Left renal cortex interstitium (tissue), 4 donors: ENCODE data around the gene NKX1-1. TPM values are rescaled to one million over a fixed set of nuclear protein-coding genes. Genes with fewer than 3 reads are reported as not detected.
"Not testable (repeated sequence)": the region's sequence is repeated elsewhere in the genome, so short reads cannot be mapped to it uniquely, and the experiment has no call there.

ENCODE experiments used
- DNase-seq, 4 donors: peaks; one replicate each; pipeline ENCODE4 v3.0.0-alpha.2; 2013; ENCODE audit warnings: low read depth in 4 of 4, low spot score in 2 of 4, missing footprints in 1 of 4
- polyA plus RNA-seq, 4 donors: library from polyadenylated mRNA; unstranded; fragments of 120-200 nt; gene quantifications; one replicate each; pipeline ENCODE4 v1.2.1, GENCODE V29; 2013; ENCODE audit not compliant: insufficient read length in 4 of 4

NKX1-1 gene
- polyA plus RNA-seq, 4 donors, result not detected

DNA sequence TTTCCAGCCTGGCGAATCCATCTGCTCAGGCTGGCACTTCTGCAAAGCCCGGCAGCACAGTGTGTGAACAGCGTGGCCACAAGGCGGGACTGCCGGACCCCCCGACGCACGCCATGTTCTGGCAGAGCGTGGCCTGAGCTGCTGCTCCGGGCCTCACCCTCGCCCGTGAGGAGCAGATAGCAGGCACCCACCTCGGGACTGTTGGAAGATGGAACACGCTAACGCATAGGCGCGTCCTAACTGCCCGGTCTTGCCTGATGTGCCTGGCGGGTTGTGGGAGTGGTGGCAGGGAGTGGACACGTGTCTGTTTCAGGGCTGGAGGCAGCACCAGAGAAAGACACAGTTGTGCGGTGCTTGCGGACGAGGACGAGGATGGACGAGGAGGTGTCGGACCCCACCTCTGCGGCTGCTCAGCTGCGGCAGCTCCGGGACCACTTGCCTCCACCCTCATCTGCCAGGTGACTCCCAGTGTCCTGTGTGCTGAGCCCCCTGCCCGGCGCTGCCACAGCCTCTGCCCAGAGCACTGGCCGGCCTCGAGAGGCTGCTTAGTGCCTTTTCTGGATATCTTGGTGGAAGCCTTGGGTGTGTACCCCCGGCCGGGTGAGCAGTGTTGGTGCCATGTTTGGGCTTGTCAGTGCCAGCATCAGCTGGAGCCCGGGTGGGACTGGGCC, 31.1 kb downstream of the NKX1-1 start:
- DNase-seq, result no peak

DNA sequence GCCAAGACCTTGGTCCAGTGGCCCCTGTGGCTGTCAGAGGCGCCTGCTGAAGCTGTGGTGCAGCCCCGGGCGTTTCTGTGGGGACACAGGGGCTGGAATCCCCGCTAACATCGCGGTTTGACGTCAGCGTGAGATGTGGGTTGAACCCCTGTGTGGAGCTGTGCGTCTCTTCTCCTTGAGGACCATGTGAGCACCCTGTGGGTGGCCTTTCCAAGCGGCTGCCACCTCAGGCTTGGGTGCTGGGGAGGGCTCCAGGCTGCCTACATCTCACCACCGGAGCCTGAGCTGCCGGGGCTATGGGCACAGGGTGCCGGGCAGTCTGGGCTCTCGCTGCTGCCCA, 31.6 kb downstream of the NKX1-1 start:
- no peak for DNase-seq

DNA sequence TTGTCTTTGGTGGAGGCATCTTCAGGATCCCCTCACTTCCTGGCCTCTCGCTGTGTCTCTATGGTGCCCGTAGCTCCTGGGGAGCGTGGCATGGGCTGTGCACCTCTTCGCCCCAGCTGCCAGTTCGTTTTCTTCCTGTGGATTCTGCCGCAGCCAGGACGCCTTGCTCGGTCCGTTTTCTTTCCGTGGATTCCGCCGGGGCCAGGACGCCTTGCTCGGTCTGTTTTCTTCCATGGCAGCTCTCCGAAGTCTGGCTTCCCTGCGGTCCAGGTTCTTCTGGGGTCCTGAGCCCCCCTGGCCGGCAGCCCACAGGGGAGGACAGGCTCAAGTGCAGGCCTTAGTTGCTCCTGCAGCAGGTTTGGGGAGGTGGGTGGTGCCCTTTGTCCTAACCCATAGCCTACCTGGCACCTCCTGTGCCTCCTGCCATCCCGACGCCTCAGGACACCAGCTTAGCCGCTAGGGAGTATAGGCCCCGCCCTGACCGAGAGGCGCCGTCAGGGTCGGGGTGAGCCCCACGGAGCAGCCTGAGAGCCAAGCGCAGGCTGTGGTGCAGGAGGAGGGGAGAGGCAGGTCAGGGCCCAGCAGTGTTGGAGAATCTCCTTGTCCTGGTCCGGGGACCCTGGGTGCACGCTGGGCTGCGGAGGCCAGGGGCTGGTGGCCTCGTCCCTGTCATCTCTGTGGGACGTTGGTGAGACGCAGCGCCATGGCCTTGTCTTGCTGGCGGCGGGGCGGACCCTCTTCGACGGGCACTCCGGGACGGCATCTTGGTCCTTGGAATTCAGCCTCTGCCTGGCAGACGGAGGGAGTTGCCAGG, 32.1 kb downstream of the NKX1-1 start:
- DNase-seq, result no peak

DNA sequence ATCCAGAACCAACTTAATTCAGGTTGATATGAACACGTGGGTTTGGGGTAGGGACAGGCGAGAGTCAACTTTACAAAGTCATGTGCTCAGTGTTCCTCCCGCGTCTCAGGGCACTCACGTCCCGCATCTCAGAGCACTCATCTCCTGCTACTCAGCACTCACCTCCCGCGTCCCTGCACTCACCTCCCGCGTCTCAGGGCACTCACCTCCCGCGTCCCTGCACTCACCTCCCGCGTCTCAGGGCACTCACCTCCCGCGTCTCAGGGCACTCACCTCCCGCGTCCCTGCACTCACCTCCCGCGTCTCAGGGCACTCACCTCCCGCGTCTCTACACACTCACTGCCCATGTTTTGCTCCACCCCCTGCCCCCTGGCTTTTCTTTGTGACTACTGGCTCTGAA, 33.7 kb downstream of the NKX1-1 start:
- not testable (repeated sequence) for DNase-seq

DNA sequence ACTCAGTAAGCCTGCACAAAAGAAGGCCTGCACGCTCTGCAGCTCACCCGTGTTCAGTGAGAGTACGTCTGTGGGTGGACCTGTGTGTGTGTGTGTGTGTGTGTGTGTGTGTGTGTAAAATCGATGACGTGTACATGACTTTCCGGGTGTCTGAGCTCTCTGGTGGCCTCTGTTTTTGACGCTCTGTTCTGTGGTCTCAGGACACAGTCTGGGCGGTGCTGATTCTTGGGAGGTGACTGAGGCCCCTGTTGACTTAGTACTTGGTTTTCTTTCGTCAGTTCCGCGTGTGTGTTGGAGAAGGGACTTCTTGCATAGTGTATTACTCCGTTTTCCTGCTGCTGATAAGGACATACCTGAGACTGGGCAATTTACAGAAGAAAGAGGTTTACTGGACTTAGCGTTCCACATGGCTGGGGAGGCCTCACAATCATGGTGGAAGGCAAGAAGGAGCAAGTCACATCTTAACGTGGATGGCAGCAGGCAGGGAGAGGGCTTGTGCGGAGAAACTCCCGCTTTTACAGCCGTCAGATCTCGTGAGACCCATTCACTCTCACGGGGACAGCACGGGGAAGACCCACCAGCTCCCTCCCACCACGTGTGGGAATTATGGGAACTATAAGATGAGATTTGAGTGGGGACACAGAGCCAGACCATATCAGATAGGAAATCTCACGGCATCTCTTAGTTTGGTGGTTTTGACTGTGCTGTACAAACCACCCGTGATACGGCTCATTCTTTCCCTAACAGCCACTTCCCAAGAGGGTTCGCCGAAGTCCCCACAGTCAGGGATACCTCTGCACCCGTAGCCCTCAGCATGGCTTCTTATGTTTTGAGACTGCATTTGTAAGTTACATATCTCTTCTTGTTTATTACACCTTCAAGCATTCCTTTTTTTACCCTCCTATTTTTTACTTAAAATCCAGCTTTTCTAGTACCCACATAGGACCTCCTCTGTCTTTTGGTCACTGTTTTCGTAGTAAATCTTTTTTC, 34.8 kb downstream of the NKX1-1 start:
- no peak for DNase-seq

DNA sequence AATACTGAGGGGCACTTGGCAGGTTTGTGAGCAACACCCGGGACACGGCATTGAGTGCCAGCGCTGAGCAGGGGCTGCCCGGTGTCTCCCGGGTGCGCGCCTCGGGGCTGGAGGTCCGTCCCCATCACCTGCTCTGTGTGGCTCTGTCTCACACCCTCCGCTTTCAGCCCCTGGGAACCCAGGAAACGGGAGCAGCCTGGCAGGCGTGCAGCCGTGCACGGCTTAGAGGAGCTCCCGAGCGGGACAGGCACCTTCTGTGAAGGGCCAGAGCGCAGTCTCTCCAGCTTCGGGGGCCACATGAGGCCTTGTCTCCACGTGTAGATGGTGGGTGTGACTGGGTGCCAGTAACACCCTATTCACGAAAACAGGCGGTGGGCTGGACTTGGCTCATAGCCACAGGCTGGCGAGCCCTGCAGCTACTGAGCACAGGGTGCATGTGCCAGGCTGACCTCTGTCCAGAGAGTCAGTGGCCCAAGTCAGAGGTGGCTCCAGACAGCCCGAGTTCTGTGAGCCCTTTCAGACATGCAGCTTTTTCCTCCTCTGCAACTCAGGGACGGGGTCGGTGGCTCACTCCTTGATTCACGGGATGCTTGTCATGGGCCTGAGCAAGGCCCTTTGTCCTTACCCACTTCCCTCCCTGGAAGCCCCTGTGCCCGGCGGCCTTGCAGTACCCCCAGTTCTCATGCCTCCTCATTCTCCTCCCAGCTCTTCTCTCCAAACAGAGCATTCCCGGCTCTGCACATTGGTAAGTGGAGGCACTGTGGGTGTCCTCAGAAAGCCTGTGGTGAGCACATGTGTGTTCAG, 35.7 kb downstream of the NKX1-1 start:
- no peak for DNase-seq

DNA sequence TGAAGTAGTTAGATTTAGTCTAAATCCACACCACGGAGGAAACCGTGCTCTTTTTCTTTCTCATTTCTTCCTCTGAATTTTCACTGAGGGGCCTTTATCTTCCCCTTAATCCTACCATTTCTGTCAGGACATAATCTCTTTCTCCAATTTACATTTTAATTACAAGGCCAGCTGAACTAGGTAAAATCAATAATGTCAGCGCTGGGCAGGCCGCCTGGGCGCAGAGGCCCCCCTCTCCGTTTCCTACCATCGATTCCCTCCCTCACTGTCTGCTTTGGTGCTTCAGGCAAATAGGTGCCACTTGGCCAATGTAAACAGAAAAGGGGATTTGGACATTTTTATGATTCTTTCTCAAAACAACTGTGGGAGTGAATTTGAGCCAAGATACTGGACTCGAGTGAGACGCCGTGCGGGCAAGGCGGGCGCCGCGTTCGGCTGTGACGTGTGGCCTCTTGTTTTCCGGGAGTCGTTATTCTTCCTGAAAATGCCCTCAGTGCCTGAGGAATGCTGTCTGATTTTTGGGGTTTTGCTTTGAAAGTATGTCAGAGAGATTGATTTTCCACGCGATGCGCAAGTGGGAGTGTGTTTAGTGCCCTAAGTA, 36.7 kb downstream of the NKX1-1 start:
- no peak for DNase-seq

DNA sequence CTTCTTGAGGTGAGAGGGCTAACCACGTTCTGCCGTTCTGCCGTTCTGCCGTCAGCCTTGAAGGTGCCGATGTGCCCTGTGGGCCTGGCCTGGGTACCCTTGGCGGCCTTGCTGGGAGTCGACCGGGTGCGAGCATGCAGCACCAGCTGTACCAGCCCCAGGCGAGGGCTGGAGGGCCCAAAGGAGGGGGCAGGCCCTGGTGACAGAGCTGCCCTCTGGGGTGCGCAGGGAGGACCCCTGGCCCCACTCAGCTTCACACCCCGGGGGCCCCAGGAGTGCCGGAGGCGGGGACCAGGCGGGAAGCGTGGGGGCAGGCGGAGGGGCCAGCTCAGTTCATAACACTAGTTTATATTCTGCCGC, 37.2 kb downstream of the NKX1-1 start:
- DNase-seq, result no peak

DNA sequence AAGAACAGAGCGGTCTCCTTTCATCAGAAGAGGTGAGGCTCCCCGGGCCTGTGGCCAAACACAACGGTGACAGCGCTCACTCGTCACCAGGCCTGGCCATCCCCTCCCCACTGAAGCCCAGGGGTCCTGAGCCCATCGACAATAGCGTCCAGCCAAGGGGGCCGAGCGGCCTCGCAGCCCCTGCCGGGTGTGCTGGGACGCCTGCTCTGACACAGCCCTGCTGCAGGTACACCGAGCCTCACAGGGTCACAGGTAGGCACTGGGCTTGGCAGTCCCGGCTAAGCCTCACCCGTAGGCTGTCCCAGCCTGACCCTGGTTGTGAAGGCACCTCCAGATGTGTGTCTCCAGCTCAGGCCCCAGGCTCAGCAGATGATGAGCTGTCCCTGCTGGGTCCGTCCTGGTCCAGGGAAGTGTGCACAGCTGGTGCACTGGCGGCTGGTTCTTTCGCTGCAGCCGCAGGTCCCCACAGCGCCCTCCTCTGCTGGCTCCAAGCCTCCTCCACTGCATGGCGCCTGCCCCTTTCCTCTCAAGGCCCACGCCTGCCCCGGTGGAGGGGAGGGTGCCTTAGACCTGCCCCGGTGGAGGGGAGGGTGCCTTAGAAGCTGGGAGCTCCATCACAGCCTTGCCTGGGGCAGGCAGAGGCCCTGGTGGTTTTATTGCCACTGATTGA, 37.7 kb downstream of the NKX1-1 start:
- DNase-seq, result no peak

DNA sequence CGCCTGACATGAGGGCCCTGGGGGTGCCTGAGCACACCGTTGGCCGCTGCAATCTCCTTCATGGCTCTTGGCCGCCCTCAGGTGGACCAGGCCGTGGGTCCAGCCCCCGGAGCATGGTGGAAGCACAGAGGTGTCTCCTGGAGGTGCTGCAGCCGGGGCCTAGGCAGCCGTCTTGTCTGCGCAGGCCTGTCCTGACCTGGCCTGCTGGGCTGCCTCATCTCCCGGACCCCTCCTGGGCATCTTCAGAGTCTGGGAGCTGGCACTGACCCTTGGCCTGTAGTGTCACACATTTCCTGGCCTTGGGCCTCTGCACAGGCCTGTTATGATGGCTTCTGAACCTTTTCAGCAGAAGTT, 38.3 kb downstream of the NKX1-1 start:
- no peak for DNase-seq

DNA sequence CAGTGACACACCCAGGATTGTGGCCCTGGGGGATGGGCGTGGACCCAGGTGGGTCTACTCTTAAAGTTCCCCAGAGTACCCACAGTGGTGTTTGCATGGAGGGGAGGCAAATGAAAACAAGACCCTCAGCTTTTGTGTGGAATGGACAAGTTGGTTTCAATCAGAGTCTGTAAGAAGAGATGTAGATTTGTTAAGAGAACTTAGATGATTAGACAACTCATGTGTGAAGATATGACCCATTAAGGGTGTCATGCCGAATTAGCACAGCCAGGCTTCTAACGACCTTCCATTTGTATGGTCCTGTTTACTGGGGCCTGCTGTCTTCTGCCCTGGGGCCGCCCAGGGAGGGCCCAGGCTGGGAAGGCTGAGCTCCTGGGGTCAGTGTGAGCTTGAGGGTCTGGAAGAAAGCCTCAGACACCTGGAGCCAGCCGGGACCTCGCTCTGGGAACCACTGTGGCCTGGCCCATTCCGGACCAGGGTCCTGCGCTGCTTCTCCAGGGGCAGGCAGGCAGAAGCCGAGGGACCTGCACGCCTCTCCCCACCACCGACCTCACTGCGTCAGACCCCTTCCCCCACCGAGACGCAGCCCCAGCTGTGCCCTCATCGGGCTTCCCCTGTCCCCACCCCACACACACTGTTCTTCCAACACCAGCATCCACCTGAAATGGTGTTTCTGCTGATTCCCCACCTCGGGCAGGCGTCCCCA, 38.9 kb downstream of the NKX1-1 start:
- DNase-seq, result no peak

DNA sequence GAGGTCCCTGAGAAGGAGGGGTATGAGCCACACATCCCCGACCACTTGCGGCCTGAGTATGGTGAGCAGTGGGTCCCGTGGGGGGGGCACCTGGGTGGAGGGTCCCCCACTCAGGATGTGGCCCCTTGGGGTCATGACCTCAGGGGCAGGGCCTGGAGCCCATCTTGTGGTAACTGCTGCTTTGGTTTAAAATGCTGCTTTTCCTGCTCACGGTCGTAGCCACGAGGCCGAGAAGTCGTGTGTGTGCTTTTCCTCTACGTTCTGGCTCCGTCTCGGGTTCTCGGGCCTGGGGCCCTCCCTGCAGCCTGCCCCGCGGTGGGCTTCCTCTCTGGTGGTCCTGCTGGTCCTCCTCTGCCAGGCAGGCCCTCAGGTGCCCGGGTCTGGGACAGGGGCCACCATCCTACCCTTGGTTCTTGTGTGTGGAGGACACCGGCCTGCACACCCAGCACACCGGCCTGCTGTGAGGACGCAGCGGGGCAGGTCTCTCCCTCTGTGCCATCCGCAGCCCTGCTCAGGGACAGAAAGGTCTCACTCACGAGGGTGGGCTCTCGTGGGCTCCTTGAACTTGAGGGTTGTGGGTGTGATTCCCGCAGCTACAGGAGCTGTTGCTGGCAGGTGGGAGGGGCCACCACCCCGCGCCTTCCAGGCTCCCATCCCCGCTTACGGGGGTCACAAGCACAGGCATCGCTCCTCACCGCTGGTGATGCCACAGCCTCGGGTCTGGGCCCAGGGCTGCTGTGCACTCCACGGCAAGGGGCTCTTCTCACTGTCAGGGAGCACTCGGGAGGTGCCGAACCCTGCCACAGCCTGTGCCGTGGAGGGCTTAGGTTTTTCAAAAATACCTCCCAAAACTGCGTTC, 39.6 kb downstream of the NKX1-1 start:
- no peak for DNase-seq

DNA sequence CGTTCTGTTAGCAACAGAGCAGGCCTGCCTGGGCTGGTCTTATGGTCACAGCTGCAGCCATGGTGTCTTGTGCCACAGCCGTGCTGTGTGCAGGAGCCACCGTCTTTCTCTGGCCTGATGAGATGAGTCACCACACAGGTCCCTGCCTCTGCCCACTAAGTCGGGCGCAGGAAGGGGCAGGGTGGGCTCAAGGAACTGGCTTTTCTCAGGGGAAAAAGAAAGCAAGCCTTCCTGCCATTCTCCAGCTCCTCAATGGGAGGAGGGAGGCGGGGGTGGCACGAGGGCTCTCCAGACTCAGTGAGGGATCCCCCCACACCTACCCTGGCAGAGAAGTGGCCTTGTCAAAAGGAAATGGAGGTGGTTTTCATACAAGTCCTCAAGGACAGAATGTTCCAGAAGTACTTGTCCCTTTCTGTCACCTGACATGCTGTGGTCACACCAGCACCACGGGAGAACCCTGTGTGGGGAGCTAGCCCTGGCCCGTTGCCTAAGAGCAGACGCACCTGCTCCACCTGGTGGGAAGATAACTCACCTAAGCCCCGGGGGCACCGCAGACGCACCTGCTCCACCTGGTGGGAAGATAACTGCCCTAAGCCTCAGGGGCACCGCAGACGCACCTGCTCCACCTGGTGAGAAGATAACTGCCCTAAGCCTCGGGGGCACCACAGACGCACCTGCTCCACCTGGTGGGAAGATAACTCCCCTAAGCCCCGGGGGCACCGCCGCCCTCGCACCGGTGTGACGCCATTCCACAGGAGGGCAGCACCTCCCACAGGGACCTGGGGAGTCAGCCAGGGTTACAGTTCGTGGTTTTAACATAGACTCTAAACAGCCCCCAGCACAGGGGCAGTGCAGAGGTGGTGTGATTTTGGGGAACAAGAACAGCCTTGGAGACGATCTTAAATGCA, 40.7 kb downstream of the NKX1-1 start:
- DNase-seq, result no peak

DNA sequence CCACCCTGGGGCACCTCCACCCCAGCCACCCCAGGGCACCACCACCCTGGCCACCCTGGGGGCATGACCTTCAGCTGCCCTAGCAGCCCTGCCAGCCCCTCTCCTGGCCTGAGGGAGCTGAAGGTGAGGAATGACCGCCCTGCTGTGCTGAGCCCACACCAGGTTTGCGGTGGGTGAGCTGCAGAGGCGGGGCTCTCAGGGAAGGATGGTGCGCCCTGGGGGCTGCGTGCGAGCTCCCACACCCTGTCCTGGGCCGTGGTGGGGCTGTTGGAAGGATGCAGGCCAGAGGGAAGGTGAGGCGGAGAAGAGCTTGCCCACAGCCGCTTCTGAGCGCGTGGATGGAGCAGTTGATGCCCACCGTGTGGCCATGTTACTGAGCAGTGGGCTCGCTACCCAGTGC, 41.5 kb downstream of the NKX1-1 start:
- DNase-seq, result no peak

DNA sequence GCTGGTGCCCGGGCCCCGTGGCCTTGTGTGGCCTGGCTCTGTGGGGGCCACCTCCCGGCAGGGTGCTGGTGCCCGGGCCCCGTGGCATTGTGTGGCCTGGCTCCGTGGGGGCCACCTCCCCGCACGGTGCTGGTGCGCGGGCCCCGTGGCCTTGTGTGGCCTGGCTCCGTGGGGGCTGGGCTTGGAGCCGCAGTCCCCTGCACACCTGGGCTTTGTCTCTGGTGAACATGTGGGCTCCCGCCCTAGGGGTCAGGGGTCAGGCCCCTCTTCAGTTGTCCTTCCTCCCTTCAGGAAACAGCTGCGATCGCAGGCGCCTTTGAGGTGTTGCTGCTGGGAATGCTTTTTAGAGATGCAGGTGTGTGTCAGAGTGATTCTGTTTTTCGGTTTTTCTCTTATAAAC, 42.0 kb downstream of the NKX1-1 start:
- no peak for DNase-seq

DNA sequence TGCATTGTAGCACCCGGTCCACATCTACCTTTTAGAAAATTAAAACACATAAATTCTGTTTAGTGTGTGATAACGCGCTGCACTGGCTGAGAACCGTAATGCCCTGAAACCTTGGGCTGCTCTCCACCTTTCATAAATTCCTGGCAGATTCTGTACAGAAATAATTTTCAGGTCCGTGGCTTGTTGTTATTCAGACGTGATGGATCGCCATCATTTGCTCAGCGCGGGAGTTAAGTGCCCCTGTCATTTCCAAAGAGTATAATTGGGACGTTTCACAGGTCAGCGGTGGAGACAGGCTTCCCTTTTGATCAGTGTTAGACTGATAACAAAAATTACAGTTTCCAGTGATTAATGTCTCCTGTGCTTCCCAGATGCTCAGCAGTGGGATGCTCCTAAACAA, 42.7 kb downstream of the NKX1-1 start:
- no peak for DNase-seq

DNA sequence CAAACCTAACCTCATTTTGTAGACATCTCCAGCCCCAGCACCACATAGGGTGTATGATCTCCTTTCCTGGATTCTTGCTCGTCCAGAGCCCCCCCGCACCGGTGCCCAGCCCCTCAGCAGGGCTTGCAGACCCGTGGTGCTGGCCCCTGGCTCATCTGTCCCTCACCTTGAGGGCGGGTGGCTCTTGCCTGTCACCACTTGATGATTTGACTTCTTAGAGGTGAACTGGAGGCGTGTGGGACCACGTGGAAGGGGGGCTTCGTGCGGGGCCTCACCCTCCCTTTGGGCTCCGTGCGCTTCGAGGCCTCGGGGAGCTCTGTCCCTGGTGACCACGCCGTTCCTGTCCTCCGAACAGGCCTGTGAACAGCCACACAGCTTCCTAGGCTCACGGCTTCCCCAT, 43.7 kb downstream of the NKX1-1 start:
- DNase-seq, result no peak
